ENCODE data around the gene C2orf68.
"Not testable (repeated sequence)": the region's sequence is repeated elsewhere in the genome, so short reads cannot be mapped to it uniquely, and the experiment has no call there.

The C2orf68 gene

GRCh38 chr2:85611705-85612587 is at the start of gene C2orf68:
TSS of gene C2orf68 (minus strand) at chr2:85612066. CDS start at chr2:85611984, 82 bp downstream.
- DNase-seq (ENCODE audit: low spot score) = peak; percentile 94

- no peak for DNase-seq (ENCODE audit: low spot score)
Observed at GRCh38 chr2:85661139-85661858, 49.4 kb upstream of the C2orf68 start.

- no peak for DNase-seq (ENCODE audit: low spot score)
Observed at GRCh38 chr2:85660725-85661124, 48.9 kb upstream of the C2orf68 start.

- not testable (repeated sequence) for DNase-seq (ENCODE audit: low spot score)
Observed at GRCh38 chr2:85660301-85660700, 48.4 kb upstream of the C2orf68 start.

GRCh38 chr2:85659324-85659981 is 47.6 kb upstream of the C2orf68 start:
- no peak for DNase-seq (ENCODE audit: low spot score)

GRCh38 chr2:85657399-85657798 is 45.5 kb upstream of the C2orf68 start:
- DNase-seq (ENCODE audit: low spot score) = not testable (repeated sequence)

GRCh38 chr2:85656468-85656867 is 44.6 kb upstream of the C2orf68 start:
- no peak for DNase-seq (ENCODE audit: low spot score)

GRCh38 chr2:85655961-85656417 is 44.1 kb upstream of the C2orf68 start:
- no peak for DNase-seq (ENCODE audit: low spot score)

GRCh38 chr2:85653996-85654395 is 42.1 kb upstream of the C2orf68 start:
- no peak for DNase-seq (ENCODE audit: low spot score)

GRCh38 chr2:85652056-85652455 is 40.2 kb upstream of the C2orf68 start:
- no peak for DNase-seq (ENCODE audit: low spot score)

GRCh38 chr2:85651097-85651496 is 39.2 kb upstream of the C2orf68 start:
- no peak for DNase-seq (ENCODE audit: low spot score)

- DNase-seq (ENCODE audit: low spot score) = no peak
Observed at GRCh38 chr2:85650456-85650855, 38.6 kb upstream of the C2orf68 start.

GRCh38 chr2:85649201-85650190 is 37.6 kb upstream of the C2orf68 start:
- no peak for DNase-seq (ENCODE audit: low spot score)

- no peak for DNase-seq (ENCODE audit: low spot score)
Observed at GRCh38 chr2:85648619-85649018, 36.8 kb upstream of the C2orf68 start.

GRCh38 chr2:85647823-85648526 is 36.1 kb upstream of the C2orf68 start:
- no peak for DNase-seq (ENCODE audit: low spot score)

- no peak for DNase-seq (ENCODE audit: low spot score)
Observed at GRCh38 chr2:85646166-85646565, 34.3 kb upstream of the C2orf68 start.

- DNase-seq (ENCODE audit: low spot score) = no peak
Observed at GRCh38 chr2:85644909-85645308, 33.0 kb upstream of the C2orf68 start.

- DNase-seq (ENCODE audit: low spot score) = no peak
Observed at GRCh38 chr2:85642725-85643124, 30.9 kb upstream of the C2orf68 start.

GRCh38 chr2:85635636-85636035 is 23.8 kb upstream of the C2orf68 start:
- DNase-seq (ENCODE audit: low spot score) = no peak

- no peak for DNase-seq (ENCODE audit: low spot score)
Observed at GRCh38 chr2:85635011-85635410, 23.1 kb upstream of the C2orf68 start.

GRCh38 chr2:85631316-85631715 is 19.4 kb upstream of the C2orf68 start:
- no peak for DNase-seq (ENCODE audit: low spot score)

Measured in ecto neural progenitor cell (in vitro differentiated cells).